Vagina (tissue), 2 donors: ENCODE results near the gene HLA-DQA2. TPM values are rescaled to one million over a fixed set of nuclear protein-coding genes. Genes with fewer than 3 reads are reported as not detected.

Source experiments
- DNase-seq, 2 donors: peaks; one replicate each; pipeline ENCODE4 v3.0.0-alpha.2; 2017; ENCODE audit errors: extremely low spot score in 2 of 2
- H3K27ac ChIP-seq: fragments of 200-600 bp; sonication (generic); one replicate; pipeline ENCODE4 v1.5.1; 2019
- H3K27me3 ChIP-seq: fragments of 200-600 bp; sonication (generic); one replicate; pipeline ENCODE4 v1.5.1; 2019
- H3K36me3 ChIP-seq, 2 donors: fragments of 200-600 bp; sonication (generic); one replicate each; pipeline ENCODE4 v1.5.1; 2017 to 2019
- H3K4me1 ChIP-seq: fragments of 200-600 bp; sonication (generic); one replicate; pipeline ENCODE4 v1.5.1; 2019
- H3K4me3 ChIP-seq, 2 donors: fragments of 200-600 bp; sonication (generic); 1 replicate in 1 of 2; 2 replicates in 1 of 2; pipeline ENCODE4 v1.5.1; 2016 to 2019
- H3K9me3 ChIP-seq: fragments of 200-600 bp; sonication (generic); one replicate; pipeline ENCODE4 v1.5.1; 2019
- CTCF ChIP-seq, 3 experiments: fragments of 450-650 bp in 2 of 3; fragments of 200-600 bp in 1 of 3; sonication (generic) in 1 of 3; IDR thresholded peaks; one replicate each; pipeline ENCODE4 v1.5.1; 2017 to 2019; ENCODE audit warnings: antibody characterized with exemption in 3 of 3, mild to moderate bottlenecking in 2 of 3, moderate library complexity in 2 of 3
- POLR2A ChIP-seq, 2 donors: fragments of 450-650 bp; IDR thresholded peaks; one replicate each; pipeline ENCODE4 v1.6.1; 2017; ENCODE audit warnings: antibody characterized with exemption in 2 of 2, mild to moderate bottlenecking in 2 of 2, moderate library complexity in 2 of 2
- POLR2AphosphoS5 ChIP-seq, 2 donors: sonication (generic); formaldehyde crosslinking; IDR thresholded peaks; one replicate each; pipeline ENCODE4 v1.9.0; 2017; ENCODE audit warnings: antibody characterized with exemption in 2 of 2, mild to moderate bottlenecking in 2 of 2, low read depth in 1 of 2; ENCODE audit not compliant: insufficient read depth in 1 of 2
- intact Hi-C: fragments of 100-400 bp; cut with DNase I; formaldehyde crosslinking; loops from one replicate; pipeline ENCODE4 v1.15.1; 2023
- microRNA-seq: library from miRNA; unstranded; fragments of <30 nt; microRNA quantifications from one replicate; pipeline ENCODE4, GENCODE V29; 2017; ENCODE audit warnings: borderline number of aligned reads, borderline replicate concordance
- small RNA-seq: library from RNA; depleted of rRNA; stranded (forward); fragments of <200 nt; gene quantifications from one replicate; pipeline ENCODE3, GENCODE V24; 2016
- total RNA-seq: library from RNA; depleted of rRNA; stranded (reverse); fragments of >200 nt; gene quantifications from one replicate; pipeline ENCODE4 v1.2.3, GENCODE V29; 2016

Gene HLA-DQA2
- total RNA-seq, 1 donor from 2014 or later, result 2.2 TPM

GRCh38 chr6:32792901-32793435 is 51.8 kb downstream of the HLA-DQA2 start:
- no peaks in the 10 kb centered on the region for H3K27me3 ChIP-seq
- intact Hi-C loops, result loop anchor here (10.0 kb wide), 2 partner anchors 88 to 378 kb away; no protein-coding TSS in a partner anchor
- no peaks in the 10 kb centered on the region for H3K9me3 ChIP-seq
- DNase-seq, result no peak
- no peak overlapping the region for H3K4me3 ChIP-seq
- no peak overlapping the region for H3K27ac ChIP-seq
- no peaks in the 10 kb centered on the region for H3K36me3 ChIP-seq
- no peaks in the 10 kb centered on the region for H3K4me1 ChIP-seq
- TF ChIP-seq CTCF (IDR thresholded peaks at IDR 0.05) (no peak), POLR2AphosphoS5 (IDR thresholded peaks at IDR 0.05; ENCODE audit: insufficient read depth in 1 of 2, low read depth in 1 of 2) (no peak), POLR2A (IDR thresholded peaks at IDR 0.05) (no peak)

- DNase-seq, result no peak
- H3K4me3 ChIP-seq, result no peak overlapping the region
- H3K27ac ChIP-seq, result no peak overlapping the region
- H3K36me3 ChIP-seq, result no peaks in the 10 kb centered on the region
- H3K4me1 ChIP-seq, result no peaks in the 10 kb centered on the region
- intact Hi-C loops, result loop anchor here (10.0 kb wide), 2 partner anchors 90 to 380 kb away; no protein-coding TSS in a partner anchor
- H3K9me3 ChIP-seq, result no peaks in the 10 kb centered on the region
- TF ChIP-seq POLR2AphosphoS5 (IDR thresholded peaks at IDR 0.05; ENCODE audit: insufficient read depth in 1 of 2, low read depth in 1 of 2), result no peak
- TF ChIP-seq CTCF (IDR thresholded peaks at IDR 0.05), result no peak
- TF ChIP-seq POLR2A (IDR thresholded peaks at IDR 0.05), result no peak
- H3K27me3 ChIP-seq, result no peaks in the 10 kb centered on the region
These were observed 53.3 kb downstream of the HLA-DQA2 start for GRCh38 chr6:32794510-32794909.

Small RNA genes within 50 kb of the gene (microRNA-seq; reads per million reads assigned to microRNA genes)
- not detected for gene MIR3135B

Small RNA genes within 50 kb of the gene (small RNA-seq; reads per million reads assigned to genes)
- gene MIR3135B, result not detected

Other genes starting within 250 kb of the HLA-DQA2 start
- 4.7 TPM for gene HLA-DRB5, start 211.1 kb upstream of the HLA-DQA2 start, total RNA-seq
- 25.5 TPM for gene HLA-DRB1, start 151.5 kb upstream of the HLA-DQA2 start, total RNA-seq
- 7.4 TPM for gene HLA-DQA1, start 104.0 kb upstream of the HLA-DQA2 start, total RNA-seq
- gene HLA-DQB1, start 74.7 kb upstream of the HLA-DQA2 start, total RNA-seq, result 3.2 TPM
- 4.7 TPM for gene HLA-DQB2, start 22.1 kb downstream of the HLA-DQA2 start, total RNA-seq
- gene HLA-DOB, start 75.6 kb downstream of the HLA-DQA2 start, total RNA-seq, result 2.7 TPM
- gene TAP2, start 97.3 kb downstream of the HLA-DQA2 start, total RNA-seq, result 19.9 TPM
- 31.9 TPM for gene PSMB8, start 102.7 kb downstream of the HLA-DQA2 start, total RNA-seq
- 50.6 TPM for gene TAP1, start 112.3 kb downstream of the HLA-DQA2 start, total RNA-seq
- 19.6 TPM for gene PSMB9, start 112.8 kb downstream of the HLA-DQA2 start, total RNA-seq
- gene HLA-DMB, start 199.6 kb downstream of the HLA-DQA2 start, total RNA-seq, result 10.3 TPM
- gene HLA-DMA, start 211.7 kb downstream of the HLA-DQA2 start, total RNA-seq, result 27.7 TPM
- gene BRD2, start 227.2 kb downstream of the HLA-DQA2 start, total RNA-seq, result 125 TPM